GM18502 (cell line): ENCODE measurements around the gene TSC22D2.

Experiments
- ATAC-seq: cut with Tn5 transposase; IDR thresholded peaks from one replicate; pipeline ENCODE4 v1.9.1; 2021; ENCODE audit warnings: mild to moderate bottlenecking; ENCODE audit not compliant: unreplicated experiment, poor library complexity

TSC22D2 gene

DNA sequence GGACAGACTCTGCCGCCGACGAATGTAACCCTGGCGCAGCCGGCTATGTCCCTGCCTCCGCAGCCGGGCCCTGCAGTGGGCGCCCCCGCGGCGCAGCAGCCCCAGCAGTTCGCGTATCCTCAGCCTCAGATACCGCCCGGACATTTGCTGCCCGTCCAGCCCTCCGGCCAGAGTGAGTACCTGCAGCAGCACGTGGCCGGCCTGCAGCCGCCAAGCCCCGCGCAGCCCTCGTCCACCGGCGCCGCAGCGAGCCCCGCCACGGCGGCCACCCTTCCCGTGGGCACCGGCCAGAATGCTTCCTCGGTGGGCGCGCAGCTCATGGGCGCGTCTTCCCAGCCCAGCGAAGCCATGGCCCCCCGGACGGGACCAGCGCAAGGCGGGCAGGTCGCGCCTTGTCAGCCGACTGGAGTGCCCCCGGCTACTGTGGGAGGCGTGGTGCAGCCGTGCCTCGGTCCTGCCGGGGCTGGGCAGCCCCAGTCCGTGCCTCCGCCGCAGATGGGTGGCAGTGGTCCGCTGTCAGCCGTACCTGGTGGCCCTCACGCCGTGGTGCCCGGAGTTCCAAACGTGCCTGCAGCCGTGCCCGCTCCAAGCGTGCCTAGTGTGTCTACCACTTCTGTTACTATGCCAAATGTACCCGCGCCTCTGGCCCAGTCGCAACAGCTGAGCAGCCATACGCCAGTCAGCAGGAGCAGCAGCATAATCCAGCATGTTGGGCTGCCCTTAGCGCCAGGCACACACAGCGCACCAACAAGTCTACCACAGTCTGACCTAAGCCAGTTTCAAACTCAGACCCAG is 2.4 kb downstream of the TSC22D2 start:
- ATAC-seq: no peak

DNA sequence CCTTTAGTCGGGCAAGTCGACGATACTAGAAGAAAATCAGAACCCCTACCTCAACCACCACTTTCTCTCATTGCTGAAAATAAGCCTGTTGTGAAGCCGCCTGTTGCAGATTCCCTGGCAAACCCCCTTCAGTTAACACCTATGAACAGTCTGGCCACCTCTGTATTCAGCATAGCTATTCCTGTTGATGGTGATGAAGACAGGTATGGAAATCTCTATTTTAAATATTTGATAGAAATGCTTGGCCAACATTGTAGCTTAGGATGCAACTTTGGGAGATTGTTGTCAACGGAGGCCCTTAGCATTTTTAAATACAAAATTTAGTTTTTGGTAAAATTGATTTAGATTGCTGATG is 3.0 kb downstream of the TSC22D2 start:
- ATAC-seq: no peak

DNA sequence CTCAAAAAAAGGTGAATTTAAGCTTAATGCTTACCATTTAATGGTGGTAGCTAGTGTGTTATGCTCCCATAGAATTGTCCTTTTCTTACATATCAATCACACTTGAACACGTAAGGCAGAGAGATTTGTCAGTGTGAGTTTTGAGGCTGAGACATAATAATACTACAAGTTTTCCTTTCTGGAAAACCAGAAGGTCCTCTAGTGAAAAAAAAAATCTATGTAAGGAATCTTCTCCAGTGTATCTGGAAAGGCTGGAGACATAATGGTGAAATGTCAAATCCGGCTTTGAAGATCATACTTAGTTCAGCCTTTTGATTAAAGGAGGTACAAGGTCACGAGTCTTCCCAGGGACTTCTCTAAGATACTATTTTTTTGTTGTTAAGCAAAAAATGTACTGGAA is 3.4 kb downstream of the TSC22D2 start:
- no peak for ATAC-seq

GRCh38 chr3:150411976-150412375 is 3.9 kb downstream of the TSC22D2 start:
- no peak for ATAC-seq

GRCh38 chr3:150412561-150413231 is 4.6 kb downstream of the TSC22D2 start:
- no peak for ATAC-seq

- ATAC-seq: no peak
These were observed 6.2 kb downstream of the TSC22D2 start for GRCh38 chr3:150414258-150414657.

DNA sequence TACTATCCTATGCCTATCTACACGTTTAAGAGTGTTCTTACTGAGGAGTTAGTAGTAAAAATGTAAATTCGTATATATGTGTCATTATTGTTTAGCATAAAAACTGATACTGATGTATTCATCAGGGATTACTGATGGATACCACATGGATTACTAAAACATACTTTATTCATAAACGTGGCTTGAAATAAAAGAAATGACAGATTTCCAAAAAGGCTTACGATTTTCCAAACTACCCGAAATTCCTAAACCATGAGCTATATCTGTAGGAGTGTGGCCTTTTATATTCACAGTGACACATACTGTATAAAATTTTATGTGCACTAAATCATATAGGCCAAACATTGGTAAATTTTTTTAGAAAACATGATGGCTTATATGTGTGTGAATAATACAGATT is 6.9 kb downstream of the TSC22D2 start:
- no peak for ATAC-seq

GRCh38 chr3:150419076-150419868 is 11.2 kb downstream of the TSC22D2 start:
- no peak for ATAC-seq

DNA sequence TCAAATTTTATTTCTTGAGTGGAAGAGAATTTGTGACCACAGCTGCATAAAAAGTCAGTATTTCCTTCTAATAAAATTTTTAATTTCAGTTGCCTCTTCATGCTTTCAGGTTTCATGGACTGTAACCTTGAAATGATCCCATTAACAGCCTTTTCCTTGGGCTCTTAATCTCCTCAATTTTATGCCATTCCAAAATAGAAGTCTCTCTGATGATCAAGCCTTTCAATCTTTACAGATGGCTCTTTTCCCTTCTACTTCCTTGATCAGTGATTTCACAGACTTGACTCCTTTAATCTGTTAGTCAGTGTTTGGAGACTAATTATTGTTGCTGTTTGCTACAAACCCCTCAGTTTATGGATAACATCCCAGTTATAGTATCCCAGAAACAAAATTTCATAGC is 11.9 kb downstream of the TSC22D2 start:
- no peak for ATAC-seq

DNA sequence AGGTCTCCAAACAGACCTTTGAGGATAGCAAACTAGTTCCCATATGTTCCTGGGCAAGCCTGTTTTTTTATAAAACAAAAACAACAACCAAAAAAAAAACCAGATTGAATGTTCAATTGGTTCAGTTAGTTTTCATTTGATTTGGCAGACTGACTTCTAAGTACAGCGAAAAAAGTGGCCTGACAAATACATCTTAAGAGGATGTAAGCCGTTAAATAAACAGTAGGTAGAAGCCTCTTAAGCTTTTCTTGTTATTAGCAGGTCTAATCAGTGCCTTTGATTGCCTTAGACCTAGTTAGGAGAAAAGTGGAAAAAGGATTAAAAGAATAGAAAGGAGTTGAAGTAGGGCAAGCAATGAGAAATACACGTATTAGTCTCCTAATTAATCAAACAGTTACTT is 13.2 kb downstream of the TSC22D2 start:
- no peak for ATAC-seq

DNA sequence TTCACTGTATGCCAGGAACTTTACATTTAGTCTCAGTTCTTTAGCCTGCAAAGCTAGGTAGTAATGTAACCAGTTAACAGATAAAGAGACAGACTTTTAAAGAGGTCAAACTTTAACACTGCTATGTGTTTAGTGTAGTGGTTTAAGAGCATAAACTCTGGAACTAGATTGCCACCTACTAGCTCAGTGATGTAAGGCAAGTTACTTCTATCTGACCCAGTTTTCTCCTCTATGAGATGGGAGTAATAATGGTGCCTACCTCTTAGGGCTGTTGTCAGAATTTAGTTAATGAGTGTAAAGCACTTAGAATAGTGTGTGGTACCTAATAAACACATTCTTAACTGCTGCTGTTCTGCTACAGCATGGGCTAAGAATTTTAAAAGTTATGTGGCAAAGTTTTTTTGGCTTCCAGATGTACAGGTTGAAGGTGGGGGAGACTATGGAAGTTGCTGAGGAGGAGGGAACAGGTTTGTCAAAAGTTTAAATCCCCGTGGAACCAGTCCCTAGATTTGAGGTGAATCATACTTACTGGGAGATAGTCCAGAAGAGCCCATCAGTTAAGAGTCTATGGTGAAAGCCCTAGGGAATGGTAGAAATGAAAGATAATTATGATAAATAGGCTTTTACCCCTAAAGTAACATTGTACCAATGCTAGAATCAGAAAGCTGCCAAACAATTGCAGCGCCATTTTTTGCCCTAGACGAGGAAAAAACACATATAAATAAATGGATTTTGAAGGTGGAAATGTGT is 13.9 kb downstream of the TSC22D2 start:
- no peak for ATAC-seq

GRCh38 chr3:150422907-150423306 is 14.8 kb downstream of the TSC22D2 start:
- ATAC-seq: no peak

GRCh38 chr3:150423761-150424160 is 15.7 kb downstream of the TSC22D2 start:
- no peak for ATAC-seq

DNA sequence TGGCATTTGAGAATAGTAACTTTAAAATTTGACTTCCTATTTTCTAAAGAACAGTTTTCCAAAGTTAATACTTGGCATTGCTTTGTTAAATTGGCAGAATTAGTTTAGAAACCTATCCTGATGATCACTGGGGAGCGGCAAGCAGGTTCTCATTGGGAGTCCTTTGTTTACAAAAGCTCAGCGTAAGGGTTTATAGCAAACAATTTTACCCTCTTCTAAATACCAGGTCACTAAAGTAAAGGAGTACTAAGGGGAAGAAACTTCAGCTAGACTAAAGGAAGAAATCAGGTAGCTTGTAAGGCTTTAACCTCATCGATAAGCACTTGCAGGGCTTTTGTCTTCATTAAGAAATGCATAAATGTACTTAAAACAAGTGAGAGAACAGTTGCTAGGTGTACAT is 18.2 kb downstream of the TSC22D2 start:
- no peak for ATAC-seq

GRCh38 chr3:150428562-150428961 is 20.5 kb downstream of the TSC22D2 start:
- no peak for ATAC-seq

- ATAC-seq: no peak
These were observed 21.9 kb downstream of the TSC22D2 start for GRCh38 chr3:150429767-150430671.

- ATAC-seq: no peak
These were observed 25.2 kb downstream of the TSC22D2 start for GRCh38 chr3:150433347-150433746.

GRCh38 chr3:150434234-150434633 is 26.1 kb downstream of the TSC22D2 start:
- ATAC-seq: no peak

- no peak for ATAC-seq
These were observed 28.1 kb downstream of the TSC22D2 start for GRCh38 chr3:150436161-150436560.

GRCh38 chr3:150439657-150440056 is 31.6 kb downstream of the TSC22D2 start:
- no peak for ATAC-seq
